AG04449 (cell line): ENCODE results near the gene ELOA2.
A peak's percentile ranks its signal among the peaks of the same experiment; 100 is the strongest.

Source experiments
- CTCF ChIA-PET: fragments of 350-600 bp; formaldehyde crosslinking; extraction: SDS; loops from one replicate; lab custom pipeline; 2021; ENCODE audit warnings: antibody characterized with exemption; lab: Yijun Ruan, JAX
- POLR2A ChIA-PET: fragments of 400-600, 350-600 bp; formaldehyde crosslinking; extraction: SDS; loops from one replicate; lab custom pipeline; 2020; ENCODE audit warnings: antibody characterized with exemption, inconsistent platforms; lab: Yijun Ruan, JAX
- DNase-seq: peaks from one replicate; pipeline ENCODE4 v3.0.0-alpha.2; 2010; ENCODE audit warnings: low read depth, low spot score
- H3K4me3 ChIP-seq: 2 replicates; pipeline ENCODE4 v1.5.1; 2011; ENCODE audit warnings: low read depth, mild to moderate bottlenecking, control low read depth, low read length
- TF ChIP-seq, protein P1 (sequence below): IDR thresholded peaks from one replicate; pipeline ENCODE4 v1.5.1; 2011; ENCODE audit warnings: mild to moderate bottlenecking, moderate library complexity, low read length, control low read depth, inconsistent platforms; ENCODE audit not compliant: insufficient read depth; ENCODE audit errors: missing control alignments

The ELOA2 gene

DNA sequence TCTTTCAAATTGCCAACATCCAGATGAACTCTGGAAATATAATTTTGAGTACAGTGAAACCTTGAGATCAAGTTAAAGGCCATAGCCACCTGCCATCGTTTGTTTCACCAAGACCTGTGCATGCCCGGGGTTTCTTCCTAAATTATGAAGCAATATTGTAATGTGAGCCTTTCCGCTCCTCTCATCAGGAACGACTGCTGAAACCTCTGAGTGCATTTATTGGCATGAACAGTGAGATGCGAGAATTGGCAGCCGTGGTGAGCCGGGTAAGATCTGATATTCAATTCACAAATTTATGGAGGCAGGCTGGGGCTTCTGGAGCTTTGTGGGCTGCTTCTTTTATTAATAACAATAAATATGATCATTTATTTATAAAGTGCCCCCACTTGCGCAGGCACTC, 27.7 kb upstream of the ELOA2 start:
- no peak overlapping the region for H3K4me3 ChIP-seq
- TF ChIP-seq, protein P1, sequence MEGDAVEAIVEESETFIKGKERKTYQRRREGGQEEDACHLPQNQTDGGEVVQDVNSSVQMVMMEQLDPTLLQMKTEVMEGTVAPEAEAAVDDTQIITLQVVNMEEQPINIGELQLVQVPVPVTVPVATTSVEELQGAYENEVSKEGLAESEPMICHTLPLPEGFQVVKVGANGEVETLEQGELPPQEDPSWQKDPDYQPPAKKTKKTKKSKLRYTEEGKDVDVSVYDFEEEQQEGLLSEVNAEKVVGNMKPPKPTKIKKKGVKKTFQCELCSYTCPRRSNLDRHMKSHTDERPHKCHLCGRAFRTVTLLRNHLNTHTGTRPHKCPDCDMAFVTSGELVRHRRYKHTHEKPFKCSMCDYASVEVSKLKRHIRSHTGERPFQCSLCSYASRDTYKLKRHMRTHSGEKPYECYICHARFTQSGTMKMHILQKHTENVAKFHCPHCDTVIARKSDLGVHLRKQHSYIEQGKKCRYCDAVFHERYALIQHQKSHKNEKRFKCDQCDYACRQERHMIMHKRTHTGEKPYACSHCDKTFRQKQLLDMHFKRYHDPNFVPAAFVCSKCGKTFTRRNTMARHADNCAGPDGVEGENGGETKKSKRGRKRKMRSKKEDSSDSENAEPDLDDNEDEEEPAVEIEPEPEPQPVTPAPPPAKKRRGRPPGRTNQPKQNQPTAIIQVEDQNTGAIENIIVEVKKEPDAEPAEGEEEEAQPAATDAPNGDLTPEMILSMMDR = no peak
- CTCF ChIA-PET = no interaction called here
- DNase-seq = no peak
- POLR2A ChIA-PET = no interaction called here

DNA sequence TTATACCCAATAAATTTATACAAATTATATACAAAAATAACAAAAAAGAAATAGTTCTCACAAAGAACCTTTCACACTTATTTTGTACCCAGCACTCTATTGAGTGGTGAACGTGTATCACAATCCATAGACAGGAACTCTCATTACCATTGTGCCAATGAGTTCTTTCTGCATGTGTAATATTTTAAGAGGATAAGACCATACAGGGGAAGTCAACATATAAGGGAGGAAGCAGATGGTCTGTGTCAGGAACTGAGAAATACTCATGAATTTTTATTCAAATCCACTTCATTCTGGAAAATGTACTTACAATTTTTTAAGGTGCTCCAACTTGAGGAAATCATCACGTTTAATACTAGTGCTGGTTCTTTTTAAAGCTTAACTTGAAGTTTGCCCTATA, 27.1 kb upstream of the ELOA2 start:
- POLR2A ChIA-PET = no interaction called here
- H3K4me3 ChIP-seq = no peak overlapping the region
- no peak for DNase-seq
- TF ChIP-seq, protein P1 = no peak
- CTCF ChIA-PET = no interaction called here

- ChIA-PET CTCF (interaction anchor here (0.7 to 2.5 kb wide), 5 partner anchors 13 to 702 kb away, joined by 3 to 9 read pairs (median 4); no protein-coding TSS in a partner anchor), POLR2A (no interaction called here)
- TF ChIP-seq, protein P1 = no peak
- H3K4me3 ChIP-seq = no peak overlapping the region
- DNase-seq = no peak
These were observed 18.9 kb upstream of the ELOA2 start for GRCh38 chr18:47054369-47054768.

DNA sequence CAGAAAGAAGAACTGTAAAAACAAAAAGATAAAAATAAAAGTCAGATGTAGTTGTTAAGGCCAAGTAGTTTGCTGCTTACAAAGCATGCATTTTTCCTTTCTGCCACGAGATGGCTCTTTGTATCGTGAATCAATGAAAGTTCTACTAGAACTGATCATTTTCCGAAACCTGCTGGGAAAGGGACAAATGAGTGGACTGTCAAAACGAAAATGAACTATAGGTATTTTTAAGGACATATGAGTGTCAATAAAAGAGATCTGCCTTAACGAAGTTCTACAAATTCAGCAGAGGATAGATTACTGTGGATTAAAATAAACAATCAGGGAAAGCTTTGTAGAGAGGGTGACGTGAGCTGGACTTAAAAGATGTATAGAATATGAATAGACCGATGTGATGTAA, 15.0 kb upstream of the ELOA2 start:
- ChIA-PET POLR2A (no interaction called here), CTCF (interaction anchor here (0.6 to 5.3 kb wide), 12 partner anchors 10 to 700 kb away, joined by 3 to 62 read pairs (median 4); no protein-coding TSS in a partner anchor)
- peak; percentile 17 for DNase-seq
- TF ChIP-seq, protein P1 = peak; percentile 47
- H3K4me3 ChIP-seq = no peak overlapping the region

DNA sequence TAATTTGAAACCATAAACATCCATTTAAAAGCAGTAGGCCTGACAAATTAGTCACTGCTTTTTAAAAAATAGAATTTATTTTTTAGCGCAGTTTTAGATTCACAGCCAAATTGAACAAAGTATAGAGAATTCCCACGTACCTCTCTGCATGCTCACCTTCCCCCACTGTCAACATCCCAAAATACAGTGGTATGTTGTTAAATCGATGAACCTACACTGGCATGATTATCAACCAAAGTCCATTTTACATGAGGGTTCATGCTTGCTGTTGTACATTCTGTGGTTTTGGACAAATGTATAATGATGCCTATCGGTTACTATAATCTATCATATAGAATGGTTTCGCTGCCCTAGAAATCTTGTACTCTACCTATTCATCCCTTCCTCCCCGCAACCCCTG, 5.6 kb upstream of the ELOA2 start:
- H3K4me3 ChIP-seq = no peak overlapping the region
- ChIA-PET CTCF (interaction anchor here (1.2 kb wide), 3 partner anchors 8 to 708 kb away, joined by 3 read pairs; no protein-coding TSS in a partner anchor), POLR2A (no interaction called here)
- TF ChIP-seq, protein P1 = no peak
- DNase-seq = no peak

DNA sequence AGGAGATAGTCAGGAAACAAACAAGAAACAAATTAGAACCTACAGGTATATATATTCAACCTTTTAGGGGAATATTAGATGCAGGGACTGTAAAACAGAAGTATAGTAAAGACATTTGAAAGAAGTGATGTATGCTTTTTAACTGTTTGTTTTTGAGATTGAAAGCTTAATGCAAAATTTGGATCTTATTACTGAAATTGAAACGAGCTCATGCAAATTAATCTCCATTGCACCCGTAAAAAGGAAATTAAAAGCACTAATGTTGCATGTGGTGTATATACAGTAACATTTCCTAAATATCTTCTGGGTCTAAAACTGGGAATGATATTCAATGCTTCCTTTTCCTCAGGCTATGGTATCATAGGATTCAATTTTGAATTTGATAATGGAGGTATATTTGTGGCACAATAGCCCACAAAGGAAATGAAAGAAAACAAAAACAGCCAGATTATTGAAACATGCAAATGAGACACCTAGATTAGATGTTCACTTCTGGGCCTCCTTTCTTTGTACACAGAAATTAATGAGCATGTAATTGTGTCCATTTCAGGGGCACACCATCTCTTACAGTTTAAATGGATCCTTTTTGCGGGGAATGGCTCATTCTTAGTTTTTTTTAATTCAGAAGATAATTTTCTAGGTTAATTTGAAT, 1.6 kb upstream of the ELOA2 start:
- CTCF ChIA-PET = interaction anchor here (1.0 to 1.3 kb wide), 2 partner anchors 14 to 331 kb away, joined by 3 read pairs; no protein-coding TSS in a partner anchor
- TF ChIP-seq, protein P1 = no peak
- no peak overlapping the region for H3K4me3 ChIP-seq
- POLR2A ChIA-PET = no interaction called here
- no peak for DNase-seq
